Measurements from ENCODE around the gene CAPZA1.

GRCh38 chr1:112651205-112651604 is 31.6 kb downstream of the CAPZA1 start:
- TF ChIP-seq CTCF (IDR thresholded peaks at IDR 0.05; ENCODE audit: poor library complexity) (no peak), EZH2 (IDR thresholded peaks at IDR 0.05; ENCODE audit: borderline replicate concordance) (no peak)

All from hepatocyte (in vitro differentiated cells).